RWPE1 (cell line): ENCODE results near the gene PRUNE1.

Experiments
- CTCF ChIA-PET: fragments of 350-600 bp; sonication (Branson Sonifier 250); formaldehyde crosslinking; extraction: SDS; loops from one replicate; lab custom pipeline; 2021; lab: Yijun Ruan, JAX
- POLR2A ChIA-PET: fragments of 400-600 bp; formaldehyde crosslinking; extraction: SDS; loops from one replicate; lab custom pipeline; 2020; ENCODE audit warnings: antibody characterized with exemption; ENCODE audit not compliant: low non-redundant PET; lab: Yijun Ruan, JAX
- DNase-seq: peaks from one replicate; pipeline ENCODE4 v3.0.0; 2012; ENCODE audit warnings: low spot score
- H3K27ac ChIP-seq: fragments of 450-650 bp; 2 replicates; pipeline ENCODE4 v1.5.1; 2017
- TF ChIP-seq, protein P1 (sequence below): fragments of 450-650 bp; conservative IDR thresholded peaks from 2 replicates; pipeline ENCODE4 v1.5.1; 2017; ENCODE audit warnings: low read depth, mild to moderate bottlenecking

The PRUNE1 gene, protein sequence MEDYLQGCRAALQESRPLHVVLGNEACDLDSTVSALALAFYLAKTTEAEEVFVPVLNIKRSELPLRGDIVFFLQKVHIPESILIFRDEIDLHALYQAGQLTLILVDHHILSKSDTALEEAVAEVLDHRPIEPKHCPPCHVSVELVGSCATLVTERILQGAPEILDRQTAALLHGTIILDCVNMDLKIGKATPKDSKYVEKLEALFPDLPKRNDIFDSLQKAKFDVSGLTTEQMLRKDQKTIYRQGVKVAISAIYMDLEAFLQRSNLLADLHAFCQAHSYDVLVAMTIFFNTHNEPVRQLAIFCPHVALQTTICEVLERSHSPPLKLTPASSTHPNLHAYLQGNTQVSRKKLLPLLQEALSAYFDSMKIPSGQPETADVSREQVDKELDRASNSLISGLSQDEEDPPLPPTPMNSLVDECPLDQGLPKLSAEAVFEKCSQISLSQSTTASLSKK

DNA sequence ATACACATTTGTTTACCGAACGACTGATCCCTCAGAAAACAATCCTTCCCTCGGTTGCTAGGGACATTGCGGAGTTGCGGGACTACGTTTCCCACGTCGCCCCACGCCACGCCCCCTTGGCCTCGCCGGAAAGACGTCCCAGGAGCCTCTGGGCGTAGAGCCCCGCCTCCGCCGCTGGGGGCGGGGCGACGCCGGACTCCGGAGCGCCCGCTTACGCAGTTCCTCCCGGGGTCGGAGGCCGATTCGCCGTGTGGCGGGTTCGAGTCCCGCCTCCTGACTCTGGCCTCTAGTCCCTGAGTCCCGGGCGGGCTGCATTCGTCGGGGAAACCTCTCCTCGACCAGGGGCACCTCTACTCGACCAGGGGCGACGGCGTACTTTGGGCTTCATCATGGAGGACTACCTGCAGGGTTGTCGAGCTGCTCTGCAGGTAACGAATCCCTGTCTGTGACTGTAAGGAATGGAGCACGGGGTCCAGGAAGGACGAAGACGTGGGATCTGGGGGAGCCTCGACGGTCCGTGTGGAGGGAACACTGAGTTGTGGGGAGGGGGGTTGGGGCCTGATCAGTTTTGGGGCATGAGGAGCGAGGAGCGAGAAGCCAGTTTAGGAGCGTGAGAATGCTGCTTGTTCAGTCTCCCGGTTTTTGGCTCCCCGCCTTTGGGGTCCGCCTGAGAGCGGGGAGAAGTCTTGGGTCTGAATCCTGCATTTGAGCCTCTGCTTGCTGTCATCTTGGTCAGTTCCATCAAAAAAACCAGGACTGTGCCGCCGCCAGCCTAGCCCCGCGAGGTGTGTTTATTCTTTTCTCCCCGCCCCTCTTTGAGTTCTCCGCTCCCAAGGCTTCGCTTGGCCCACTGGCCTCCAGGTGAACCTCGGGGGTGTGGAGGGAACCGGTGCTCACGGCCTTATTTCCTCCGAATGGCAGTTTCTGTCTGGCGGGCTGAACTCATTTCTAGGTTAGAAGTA is at the start of gene PRUNE1:
Gene PRUNE1, plus strand, starts transcription at position 206 of the 962 bp plus-strand sequence. Its CDS starts 184 bp downstream, at position 390.
- DNase-seq: peak; percentile 99
- ChIA-PET POLR2A (no interaction called here), CTCF (interaction anchor here (0.7 to 1.2 kb wide), 2 partner anchors 13 to 20 kb away, joined by 3 read pairs; no protein-coding TSS in a partner anchor)
- TF ChIP-seq, protein P1, sequence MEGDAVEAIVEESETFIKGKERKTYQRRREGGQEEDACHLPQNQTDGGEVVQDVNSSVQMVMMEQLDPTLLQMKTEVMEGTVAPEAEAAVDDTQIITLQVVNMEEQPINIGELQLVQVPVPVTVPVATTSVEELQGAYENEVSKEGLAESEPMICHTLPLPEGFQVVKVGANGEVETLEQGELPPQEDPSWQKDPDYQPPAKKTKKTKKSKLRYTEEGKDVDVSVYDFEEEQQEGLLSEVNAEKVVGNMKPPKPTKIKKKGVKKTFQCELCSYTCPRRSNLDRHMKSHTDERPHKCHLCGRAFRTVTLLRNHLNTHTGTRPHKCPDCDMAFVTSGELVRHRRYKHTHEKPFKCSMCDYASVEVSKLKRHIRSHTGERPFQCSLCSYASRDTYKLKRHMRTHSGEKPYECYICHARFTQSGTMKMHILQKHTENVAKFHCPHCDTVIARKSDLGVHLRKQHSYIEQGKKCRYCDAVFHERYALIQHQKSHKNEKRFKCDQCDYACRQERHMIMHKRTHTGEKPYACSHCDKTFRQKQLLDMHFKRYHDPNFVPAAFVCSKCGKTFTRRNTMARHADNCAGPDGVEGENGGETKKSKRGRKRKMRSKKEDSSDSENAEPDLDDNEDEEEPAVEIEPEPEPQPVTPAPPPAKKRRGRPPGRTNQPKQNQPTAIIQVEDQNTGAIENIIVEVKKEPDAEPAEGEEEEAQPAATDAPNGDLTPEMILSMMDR: no peak
- H3K27ac ChIP-seq: peak within 1 kb of the TSS; percentile 91

DNA sequence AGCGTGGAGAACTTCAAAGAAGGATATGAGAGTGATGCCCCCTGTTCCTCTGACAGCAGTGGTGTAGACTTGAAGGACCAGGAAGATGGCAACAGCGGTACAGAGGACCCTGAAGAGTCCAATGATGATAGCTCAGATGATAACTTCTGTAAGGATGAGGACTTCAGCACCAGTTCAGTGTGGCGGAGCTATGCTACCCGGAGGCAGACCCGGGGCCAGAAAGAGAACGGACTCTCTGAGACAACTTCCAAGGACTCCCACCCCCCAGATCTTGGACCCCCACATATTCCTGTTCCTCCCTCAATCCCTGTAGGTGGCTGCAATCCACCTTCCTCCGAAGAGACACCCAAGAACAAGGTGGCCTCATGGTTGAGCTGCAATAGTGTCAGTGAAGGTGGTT is 47.6 kb upstream of the PRUNE1 start:
- CTCF ChIA-PET: no interaction called here
- no peak for DNase-seq
- H3K27ac ChIP-seq: peak overlapping the region; percentile 21; the same call in 1 of the 2 replicates
- TF ChIP-seq, protein P1: no peak
- POLR2A ChIA-PET: interaction anchor here (0.5 kb wide), 1 partner anchor 409 kb away, joined by 4 read pairs; no protein-coding TSS in a partner anchor

DNA sequence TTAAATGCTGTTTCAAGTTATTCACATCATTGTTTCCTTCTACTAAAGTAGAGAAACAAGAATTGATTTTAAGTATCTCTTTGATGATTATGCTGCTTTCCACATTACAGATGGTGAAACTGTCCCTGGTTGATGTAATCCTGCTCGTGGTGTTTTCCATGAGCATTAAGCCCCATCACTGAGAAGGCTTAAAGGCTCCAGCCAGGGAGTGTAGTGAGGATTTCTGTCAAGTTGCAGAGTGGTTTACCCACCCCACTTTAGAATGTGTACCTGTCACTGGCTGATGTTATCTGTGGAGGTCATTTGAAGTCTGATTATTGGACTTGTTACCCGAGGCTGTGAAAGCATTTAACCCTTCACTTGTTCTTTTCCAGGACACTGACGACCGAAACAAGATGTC is 46.5 kb upstream of the PRUNE1 start:
- ChIA-PET CTCF (no interaction called here), POLR2A (no interaction called here)
- H3K27ac ChIP-seq: no peak overlapping the region
- TF ChIP-seq, protein P1: no peak
- DNase-seq: no peak

DNA sequence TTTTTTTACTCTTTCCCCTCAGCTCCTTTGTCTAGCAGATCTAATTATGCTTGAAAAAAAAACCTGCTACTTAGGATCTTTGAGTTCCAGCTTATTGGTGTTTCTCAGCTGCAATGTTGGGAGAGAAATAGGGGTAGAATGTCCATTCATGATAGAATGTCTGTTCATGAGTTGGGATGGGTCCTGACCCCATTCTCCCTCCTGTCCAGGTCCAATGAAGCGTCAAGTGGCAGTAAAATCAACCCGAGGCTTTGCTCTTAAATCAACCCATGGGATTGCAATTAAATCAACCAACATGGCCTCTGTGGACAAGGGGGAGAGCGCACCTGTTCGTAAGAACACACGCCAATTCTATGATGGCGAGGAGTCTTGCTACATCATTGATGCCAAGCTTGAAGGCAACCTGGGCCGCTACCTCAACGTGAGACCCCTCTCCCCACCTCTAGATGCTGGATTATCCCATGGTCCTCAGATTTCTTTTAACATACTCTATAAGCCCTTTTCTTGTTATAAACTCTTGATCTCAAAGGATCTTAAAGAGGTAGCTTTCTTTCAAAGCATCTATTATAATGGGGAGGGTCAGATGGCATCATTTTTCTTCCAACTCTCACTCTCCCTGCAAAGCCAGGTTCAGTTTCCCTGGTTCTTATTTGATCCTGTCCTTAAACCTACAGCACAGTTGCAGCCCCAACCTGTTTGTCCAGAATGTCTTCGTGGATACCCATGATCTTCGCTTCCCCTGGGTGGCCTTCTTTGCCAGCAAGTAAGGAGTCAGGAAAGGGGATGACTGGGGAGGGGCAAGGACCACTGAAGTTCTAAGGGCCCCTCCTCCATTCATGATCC is 44.7 kb upstream of the PRUNE1 start:
- DNase-seq: no peak
- TF ChIP-seq, protein P1: no peak
- CTCF ChIA-PET: no interaction called here
- POLR2A ChIA-PET: interaction anchor here (0.6 kb wide), 1 partner anchor 334 kb away, joined by 8 read pairs; no protein-coding TSS in a partner anchor
- H3K27ac ChIP-seq: no peak overlapping the region

DNA sequence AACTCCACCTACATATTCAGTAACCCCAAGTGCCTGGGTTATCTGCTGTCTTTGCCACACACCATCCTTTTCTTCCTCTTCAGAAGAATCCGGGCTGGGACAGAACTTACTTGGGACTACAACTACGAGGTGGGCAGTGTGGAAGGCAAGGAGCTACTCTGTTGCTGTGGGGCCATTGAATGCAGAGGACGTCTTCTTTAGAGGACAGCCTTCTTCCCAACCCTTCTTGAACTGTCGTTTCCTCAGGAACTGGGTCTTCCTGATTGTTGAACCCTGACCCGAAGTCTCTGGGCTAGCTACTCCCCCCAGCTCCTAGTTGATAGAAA is 44.1 kb upstream of the PRUNE1 start:
- H3K27ac ChIP-seq: no peak overlapping the region
- ChIA-PET CTCF (no interaction called here), POLR2A (no interaction called here)
- TF ChIP-seq, protein P1: no peak
- no peak for DNase-seq
